ENCODE data around the gene ZNF362. TPM values are rescaled to one million over a fixed set of nuclear protein-coding genes. Genes with fewer than 3 reads are reported as not detected.
A peak's percentile ranks its signal among the peaks of the same experiment; 100 is the strongest.
"Not testable (repeated sequence)": the region's sequence is repeated elsewhere in the genome, so short reads cannot be mapped to it uniquely, and the experiment has no call there.

The ZNF362 gene
- total RNA-seq, 1 donor from 2014 or later, result 20.4 TPM

DNA sequence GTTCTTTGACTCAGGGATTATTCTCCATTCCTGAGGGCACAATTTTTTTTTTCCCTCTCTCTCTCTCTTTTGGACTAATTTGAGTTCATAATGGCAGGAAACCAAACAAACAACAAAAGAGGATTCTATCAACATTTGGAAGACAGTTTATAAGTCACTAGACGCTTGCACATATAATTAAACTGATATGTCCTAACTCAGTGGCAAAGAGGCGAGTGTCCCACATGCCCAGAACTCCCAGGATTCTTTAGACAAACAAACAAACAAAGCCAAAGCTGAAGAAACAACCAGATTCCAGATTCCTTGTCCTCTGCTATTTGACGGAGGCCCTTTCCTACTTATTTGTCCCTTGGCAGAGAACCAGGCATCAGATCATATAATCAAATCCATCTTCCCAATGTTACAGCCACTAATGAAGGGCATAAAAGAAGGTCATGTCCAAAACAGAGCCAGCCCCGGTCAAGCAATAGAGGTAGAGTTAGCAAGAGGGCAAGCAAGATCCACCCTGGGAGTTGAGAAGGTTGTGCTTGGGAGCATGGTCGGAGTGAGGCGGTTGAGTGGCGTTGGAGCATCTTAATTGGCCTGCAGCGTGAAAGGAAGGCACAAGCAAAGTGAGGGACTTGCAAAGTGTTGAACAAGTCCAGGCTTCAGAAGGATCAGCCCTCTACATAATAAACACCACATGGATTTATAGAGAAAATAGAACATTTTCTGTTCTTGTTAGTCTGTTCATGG, 30.3 kb downstream of the ZNF362 start:
- DNase-seq (ENCODE audit: low read depth), result no peak

DNA sequence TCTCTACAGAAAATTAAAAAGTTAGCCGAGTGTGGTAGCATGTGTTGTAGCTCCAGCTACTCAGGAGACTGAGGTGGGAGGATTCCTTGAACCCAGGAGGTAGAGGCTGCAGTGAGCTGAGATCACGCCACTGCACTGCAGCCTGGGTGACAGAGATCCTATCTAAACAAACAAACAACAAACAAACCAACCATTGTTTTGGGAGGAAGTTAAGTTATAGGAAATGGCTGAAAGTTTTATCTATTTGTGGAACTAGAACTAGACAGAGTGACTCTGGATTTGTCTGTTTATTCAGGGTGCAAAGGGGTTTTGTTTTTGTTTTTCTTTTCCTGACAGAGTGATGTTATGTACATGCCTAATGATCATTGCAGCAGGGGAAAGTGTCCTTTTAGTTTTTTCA, 31.0 kb downstream of the ZNF362 start:
- DNase-seq (ENCODE audit: low read depth), result no peak

DNA sequence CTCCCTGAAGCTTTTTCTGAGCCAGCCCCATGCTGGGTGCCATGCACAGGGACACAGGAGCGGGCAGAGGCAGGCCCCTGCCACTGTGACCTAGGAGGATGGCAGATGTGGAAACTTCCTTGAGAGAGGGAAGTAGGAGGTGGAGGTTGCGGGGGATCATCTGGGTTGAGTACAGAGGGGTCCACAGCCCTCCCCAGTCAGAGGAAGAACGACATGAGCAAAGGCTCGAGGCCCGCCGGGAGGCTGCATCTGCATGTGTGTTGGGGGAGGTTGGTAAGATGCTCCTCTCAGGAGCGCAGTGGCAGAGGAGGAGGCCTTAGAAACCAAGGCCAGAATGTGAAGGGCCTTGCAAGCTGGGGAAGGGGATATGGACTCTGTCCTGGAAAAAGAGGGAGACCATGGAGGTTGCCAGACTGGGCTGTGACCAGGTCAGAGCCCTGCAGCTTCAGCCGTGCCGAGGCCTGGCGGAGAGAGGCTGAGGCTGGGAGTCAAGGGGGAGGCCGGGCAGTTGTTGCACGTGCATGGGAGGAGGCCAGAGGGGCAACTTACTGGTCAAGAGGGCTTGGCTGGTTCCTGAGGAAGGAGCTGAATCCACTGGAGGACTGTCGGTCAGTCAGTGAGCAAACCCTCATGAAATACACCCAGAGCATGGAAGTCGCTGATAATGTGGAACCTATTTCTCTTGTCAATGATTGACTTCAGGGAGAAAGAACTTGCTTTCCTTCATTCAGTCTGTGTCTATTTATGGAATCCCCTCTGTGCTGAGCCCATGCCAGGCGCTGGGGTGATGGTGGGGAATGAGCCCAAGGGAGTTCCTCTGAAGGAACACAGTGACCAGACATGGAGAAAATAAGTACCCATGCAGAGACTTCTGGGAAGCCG, 32.9 kb downstream of the ZNF362 start:
- no peak for DNase-seq (ENCODE audit: low read depth)

DNA sequence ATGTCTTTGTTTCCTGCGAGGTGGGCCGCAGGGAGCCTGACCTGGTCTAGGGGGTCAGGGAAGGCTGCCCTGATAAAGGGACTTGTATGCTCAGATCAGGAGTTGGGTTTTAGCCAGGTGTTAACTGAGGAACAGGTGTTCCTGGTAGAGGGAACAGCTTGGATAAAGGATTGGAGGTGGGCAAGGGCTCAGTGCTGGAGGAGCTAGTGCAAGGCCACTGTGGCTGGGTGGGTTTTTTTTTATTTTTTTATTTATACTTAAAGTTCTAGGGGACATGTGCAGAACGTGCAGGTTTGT, 33.5 kb downstream of the ZNF362 start:
- no peak for DNase-seq (ENCODE audit: low read depth)

DNA sequence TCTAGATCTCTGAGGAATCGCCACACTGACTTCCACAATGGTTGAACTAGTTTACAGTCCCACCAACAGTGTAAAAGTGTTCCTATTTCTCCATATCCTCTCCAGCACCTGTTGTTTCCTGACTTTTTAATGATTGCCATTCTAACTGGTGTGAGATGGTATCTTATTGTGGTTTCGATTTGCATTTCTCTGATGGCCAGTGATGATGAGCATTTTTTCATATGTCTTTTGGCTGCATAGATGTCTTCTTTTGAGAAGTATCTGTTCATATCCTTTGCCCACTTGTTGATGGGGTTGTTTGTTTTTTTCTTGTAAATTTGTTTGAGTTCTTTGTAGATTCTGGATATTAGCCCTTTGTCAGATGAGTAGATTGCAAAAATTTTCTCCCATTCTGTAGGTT, 34.3 kb downstream of the ZNF362 start:
- DNase-seq (ENCODE audit: low read depth), result not testable (repeated sequence)

DNA sequence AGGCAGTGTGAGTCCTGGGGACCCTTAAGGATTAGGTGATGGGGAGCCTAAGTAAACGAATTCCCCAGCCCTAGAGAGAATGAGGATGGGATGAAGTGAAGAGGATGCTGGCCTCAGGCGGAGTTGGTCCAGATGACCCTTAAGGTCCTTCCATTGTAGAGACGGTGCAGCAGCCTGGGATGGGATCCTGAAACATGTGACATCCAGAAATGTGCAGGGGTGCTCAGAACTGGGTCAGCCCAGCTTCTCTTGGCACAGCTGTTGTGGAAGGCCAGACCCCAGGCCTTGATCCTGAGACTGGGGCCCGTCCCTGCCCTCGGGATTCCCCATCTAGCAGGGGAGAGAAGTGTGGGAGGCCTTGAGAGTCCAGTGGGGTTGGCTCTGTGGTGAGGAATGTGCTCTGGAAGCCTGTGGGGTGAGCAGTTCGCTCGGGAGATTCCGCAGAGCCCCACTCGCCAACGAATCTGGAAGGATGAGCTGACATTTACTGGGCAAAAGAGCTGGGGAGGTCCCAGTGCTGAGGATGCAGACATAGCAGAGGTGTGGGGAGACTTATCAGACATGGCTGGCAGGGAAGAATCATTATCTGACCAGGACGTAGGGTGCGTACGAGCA, 36.5 kb downstream of the ZNF362 start:
- DNase-seq (ENCODE audit: low read depth), result no peak

DNA sequence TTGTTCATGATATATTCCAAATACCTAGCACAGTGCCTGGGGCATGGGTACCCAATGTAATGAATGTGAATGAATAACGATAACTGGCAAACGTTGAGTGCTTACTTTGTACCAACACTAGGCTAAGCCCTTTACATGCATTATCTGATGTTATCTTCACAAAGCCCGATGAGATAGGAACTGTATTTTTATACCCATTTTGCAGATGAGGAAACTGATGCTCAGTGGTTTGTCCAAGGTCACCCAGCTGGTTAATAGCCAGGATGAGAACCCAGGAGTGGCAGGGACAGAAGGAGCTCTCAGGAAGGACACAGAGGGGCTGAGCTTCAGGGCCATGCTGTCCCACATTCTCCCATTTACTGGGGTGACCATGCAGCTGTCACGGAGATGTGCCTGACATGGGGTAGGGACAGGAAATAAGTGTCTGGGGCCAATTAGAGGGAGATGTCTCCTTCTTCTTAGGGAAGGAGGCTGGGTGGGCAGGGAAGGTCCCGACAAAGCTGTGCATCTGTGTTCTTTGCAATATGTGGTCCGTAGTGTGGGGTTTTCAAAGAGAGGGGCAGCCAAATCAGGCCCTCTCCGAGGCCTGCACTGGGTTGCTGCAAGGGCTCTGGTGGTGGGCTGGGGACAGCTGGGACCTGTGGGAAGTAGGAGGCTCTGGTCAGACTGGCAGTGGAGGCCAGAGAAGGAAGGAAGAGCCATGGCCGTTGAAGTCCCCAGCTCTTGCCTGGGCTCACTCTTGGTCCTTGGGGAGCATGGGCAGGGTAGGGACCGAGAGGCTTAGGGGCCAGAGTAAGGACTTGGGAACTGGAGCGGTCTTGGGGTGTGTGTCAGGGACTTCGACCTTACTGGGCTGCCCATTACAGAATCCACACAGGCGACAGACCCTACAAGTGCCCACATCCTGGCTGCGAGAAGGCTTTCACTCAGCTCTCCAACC, 38.0 kb downstream of the ZNF362 start:
- no peak for DNase-seq (ENCODE audit: low read depth)

DNA sequence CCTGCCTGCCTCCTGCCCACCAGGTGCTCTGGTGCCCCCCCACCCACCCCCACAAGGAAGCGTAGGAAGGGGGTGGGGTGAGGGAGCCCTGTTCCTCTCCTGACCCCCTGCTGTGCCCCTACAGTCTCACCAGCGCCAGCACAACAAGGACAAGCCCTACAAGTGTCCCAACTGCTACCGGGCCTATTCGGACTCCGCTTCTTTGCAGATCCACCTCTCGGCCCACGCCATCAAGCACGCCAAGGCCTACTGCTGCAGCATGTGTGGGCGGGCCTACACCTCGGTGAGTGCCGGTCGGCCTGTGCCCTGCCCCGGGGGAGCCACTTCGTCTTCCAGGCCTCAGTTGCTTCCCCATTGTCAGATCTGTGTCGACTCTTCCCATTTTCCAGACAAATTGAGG, 38.7 kb downstream of the ZNF362 start:
- DNase-seq (ENCODE audit: low read depth), result no peak

DNA sequence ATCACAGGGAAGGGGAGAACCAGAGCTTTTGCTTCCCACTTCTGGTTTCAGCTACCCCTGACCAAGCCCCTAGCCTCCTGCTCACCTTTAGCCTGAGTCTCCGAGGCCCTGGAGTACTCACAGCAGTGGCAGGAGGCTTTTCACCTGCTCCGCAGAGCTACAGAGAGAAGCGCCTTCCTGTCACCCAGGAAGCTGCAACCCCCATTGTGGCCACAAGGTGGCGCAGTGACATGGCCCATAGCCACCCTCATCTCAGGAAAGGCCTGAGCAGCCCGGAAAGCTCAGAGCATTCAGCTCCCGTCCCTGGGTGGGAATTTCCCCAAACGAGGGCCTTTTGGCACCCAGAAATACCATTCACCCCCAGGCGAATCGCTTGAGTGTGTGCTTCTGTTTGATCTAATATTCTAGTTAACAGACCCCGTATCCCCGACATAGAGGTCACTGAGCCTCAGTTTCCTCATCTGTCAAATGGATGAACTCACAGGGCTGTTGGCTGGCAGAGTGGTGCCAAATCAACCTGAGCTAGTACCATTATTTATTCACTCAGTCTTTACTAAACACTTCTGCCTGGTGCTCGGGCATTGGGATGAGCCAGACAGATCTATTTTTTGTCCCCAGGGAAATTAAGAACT, 39.3 kb downstream of the ZNF362 start:
- DNase-seq (ENCODE audit: low read depth), result peak; percentile 86

DNA sequence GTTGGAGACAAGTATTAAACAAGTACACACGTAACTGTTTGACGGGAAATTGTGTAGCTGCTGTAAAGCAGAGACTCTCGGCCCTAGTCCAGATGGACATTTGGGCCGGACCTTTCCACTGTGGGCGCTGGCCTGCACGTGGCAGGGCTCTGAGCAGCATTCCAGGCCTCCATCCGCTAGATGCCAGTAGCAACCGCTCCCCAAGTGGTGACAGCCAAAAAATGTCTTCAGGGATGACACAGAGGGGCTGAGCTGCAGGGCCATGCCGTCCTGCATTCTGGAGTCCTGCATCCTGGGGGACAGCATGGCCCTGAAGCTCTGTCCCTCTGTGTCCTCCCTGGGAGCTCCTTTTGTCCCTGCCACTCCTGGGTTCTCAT, 39.8 kb downstream of the ZNF362 start:
- no peak for DNase-seq (ENCODE audit: low read depth)

DNA sequence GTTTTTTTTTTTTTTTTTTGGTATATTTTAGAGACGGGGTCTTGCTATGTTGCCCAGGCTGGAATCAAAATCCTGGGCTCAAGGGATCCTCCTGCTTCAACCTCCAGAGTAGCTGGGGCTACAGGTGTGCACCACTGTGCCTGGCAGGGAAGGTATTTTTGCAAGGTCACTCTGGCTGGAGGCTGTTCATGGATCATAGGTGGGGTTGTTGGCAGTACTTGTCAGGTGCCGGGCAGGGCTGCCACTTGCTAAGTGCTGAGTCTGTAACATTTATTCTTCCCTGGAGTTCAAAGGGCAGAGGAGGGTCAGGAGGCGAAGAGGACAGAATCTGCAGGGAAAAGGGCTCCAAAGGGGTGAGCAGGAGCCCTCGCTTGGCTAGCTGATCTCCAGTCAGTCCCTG, 40.5 kb downstream of the ZNF362 start:
- DNase-seq (ENCODE audit: low read depth), result no peak

DNA sequence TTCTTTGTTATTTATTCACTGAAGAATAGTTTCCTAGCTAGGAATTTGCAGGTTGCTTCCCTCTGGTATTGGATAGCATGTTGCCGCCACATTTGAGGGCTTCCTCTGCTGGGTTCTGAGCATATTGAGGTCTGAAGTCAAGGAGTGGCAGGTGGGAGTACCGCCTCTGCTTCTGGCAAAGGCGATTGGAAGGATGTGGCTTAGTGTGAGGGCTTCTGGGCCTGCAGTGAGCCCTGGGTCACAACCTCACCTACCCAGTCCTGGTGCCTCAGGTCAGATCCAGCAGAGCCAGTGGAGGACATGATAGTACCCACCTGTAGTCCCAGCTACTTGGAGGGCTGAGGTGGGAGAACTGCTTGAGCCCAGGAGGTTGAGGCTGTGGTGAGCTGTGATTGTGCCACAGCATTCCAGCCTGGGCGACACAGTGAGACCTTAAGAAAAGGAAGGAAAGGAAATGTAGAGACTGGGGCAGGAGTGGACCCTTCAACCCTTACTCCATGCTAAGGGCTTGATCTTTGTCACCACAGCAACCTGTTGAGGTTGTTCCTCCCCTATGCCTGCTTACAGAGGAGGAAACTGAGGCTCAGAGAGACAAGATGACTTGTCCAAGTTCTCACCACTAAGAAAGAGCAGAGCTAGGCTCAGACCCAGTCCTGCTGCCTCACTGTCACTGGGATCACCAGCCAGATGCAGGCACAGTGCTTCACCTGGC, 41.8 kb downstream of the ZNF362 start:
- DNase-seq (ENCODE audit: low read depth), result no peak

DNA sequence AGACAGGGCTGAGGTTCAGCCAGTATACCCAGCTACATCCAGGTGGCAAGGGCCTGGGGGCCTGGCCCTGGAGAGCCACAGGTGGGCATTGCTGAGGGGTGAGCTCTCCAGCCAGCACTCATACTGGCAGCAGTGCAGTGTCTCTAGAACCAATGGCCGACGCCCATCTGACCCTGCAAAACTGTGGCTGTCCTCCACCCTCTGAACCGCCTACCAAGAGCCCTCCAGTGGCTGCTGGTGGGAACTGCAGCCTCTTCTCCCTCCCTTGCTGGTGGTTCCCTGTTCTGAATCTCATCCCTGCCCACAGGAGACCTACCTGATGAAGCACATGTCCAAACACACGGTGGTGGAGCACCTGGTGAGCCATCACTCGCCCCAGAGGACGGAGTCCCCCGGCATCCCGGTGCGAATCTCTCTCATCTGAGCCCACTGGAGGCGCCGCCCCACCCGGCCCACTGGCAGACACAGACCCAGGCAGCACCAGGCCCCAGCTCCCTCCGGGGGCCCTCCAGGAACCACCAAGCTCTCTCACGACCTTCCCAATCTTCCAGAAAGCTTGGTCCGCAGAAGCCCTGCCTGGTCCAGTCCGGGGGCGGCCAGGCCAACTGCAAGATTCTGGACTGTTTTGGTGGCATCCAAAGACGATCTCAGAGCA, 42.5 kb downstream of the ZNF362 start:
- peak; percentile 71 for DNase-seq (ENCODE audit: low read depth)

DNA sequence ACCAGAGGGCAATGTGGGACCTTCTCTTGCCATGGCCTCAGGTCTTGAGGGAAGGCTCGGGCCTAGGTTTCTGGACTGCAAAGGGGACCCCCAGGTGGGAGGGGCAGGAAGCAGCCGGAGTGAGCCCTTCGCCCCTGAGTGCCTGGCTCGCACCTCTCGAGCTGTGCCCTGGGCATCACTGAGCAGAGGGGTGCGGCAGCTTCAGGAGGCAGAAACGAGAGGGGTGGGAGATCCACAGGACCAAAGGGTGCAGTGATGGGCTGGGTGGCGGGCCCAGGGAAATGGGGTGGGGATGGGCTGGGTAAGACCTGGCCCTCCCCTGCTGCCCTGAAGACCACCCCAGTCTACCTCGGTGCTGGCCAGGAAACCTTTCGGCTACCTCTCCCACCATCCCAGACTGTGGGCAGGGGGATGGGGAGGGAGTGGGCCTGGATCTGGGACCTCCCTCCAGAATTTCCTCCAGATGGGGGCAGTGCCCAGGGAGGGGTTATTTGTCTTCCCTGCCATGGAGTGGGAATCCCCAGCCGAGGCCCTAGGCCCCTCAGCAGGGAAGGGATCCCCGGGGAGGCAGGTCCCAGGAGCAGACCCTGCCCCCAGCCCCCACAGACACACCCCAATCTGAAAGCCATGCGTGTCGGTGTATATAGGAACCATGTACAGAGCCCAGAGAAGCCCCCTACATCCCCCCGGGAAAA, 43.3 kb downstream of the ZNF362 start:
- no peak for DNase-seq (ENCODE audit: low read depth)

DNA sequence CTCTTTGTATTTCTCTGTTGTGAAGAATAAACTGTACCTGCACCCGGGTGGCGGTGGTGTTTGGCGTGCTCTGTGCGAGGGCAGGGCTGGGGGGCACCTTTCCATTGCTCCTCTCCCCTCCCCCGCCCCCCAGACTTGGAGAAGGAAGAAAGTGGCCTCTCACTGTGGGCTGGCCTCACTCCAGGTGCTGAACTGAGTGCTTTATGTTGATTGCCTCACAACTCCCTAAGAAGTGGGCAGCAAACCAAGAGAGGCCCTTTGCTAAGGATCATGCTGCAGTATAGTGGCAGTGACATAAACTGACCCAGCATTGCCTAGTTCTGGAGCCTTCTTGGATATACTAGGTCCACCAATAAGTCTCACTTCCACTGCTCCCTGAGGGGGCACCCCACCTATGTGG, 44.4 kb downstream of the ZNF362 start:
- DNase-seq (ENCODE audit: low read depth), result no peak

DNA sequence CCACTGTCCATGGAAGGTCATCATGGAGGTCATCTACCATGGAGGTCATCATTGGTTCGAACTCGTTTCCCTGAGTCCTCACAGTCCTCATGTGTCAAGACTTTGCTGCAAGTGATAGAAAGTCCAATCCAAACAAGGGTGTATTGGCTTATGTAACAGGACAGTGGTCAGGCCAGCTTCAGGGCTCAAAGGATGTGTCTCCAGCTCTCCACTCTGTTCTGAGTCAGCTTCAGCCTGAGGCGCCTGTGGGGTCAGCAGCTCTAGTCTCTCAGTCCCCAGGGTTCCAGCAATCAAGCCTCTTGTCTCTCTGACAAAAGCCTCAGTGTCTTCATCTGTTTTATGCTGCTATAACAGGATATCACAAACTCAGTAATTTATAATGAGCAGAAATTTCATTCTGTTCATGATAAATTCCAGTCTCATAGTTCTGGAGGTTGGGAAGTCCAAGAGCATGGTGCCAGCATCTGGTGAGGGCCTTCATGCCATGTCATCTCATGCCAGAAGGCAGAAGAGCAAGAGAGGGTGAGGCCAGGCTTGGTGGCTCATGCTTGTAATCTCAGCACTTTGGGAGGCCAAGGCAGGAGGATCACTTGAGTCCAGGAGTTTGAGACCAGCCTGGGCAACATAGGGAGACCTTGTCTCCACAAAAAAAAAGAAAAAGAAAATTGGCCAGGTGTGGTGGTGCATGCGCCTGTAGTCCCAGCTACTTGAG, 45.1 kb downstream of the ZNF362 start:
- no peak for DNase-seq (ENCODE audit: low read depth)

DNA sequence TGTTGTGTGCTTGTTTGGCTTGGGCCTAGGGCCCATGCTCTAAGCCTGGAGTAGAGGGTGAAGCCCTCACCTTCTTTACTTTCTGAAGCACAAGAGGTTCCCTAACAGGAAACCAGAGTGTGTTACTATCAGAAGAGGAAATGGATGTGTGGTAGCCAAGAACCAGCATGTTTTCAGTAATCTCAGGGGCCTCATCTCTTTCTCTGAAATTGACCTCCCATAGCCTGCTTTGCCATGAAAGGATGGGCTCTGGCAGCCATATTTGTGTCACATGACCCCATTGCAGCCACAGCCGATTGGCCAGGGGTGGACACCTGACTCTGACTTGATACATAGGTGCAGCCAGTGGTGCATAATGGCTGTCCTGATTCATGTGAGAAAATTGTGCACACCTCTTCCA, 46.0 kb downstream of the ZNF362 start:
- DNase-seq (ENCODE audit: low read depth), result no peak

DNA sequence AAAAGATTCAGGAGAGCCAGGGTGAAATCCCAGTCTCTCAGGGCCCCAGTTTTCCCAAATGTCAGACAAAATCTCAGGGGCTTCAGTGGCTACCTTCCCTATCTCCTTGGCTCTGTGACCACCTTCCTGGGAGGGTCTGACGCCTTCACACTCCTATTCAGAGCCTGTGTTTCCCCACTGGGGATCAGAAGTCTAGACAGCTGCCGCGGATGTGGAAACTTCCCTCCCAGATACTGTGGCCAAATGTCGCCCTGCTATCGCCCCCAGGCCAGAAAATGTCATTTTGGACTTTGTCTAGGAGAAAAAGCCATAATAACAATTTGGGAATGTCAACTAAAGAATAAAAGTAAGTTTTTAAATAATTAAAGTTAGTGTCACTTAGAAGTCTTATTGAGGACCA, 48.7 kb downstream of the ZNF362 start:
- DNase-seq (ENCODE audit: low read depth), result no peak
